Activated CD4-positive, CD25-positive, alpha-beta regulatory T cell treated with anti-CD3 and anti-CD28 coated beads, Interleukin-2, amount 50 U/mL, for 16 hours (primary cell): ENCODE results near the gene RAD9A.

Experiments
- DNase-seq: peaks from one replicate; pipeline ENCODE4 v3.0.0-alpha.2; 2020; ENCODE audit warnings: low read depth, low spot score

Gene RAD9A

DNA sequence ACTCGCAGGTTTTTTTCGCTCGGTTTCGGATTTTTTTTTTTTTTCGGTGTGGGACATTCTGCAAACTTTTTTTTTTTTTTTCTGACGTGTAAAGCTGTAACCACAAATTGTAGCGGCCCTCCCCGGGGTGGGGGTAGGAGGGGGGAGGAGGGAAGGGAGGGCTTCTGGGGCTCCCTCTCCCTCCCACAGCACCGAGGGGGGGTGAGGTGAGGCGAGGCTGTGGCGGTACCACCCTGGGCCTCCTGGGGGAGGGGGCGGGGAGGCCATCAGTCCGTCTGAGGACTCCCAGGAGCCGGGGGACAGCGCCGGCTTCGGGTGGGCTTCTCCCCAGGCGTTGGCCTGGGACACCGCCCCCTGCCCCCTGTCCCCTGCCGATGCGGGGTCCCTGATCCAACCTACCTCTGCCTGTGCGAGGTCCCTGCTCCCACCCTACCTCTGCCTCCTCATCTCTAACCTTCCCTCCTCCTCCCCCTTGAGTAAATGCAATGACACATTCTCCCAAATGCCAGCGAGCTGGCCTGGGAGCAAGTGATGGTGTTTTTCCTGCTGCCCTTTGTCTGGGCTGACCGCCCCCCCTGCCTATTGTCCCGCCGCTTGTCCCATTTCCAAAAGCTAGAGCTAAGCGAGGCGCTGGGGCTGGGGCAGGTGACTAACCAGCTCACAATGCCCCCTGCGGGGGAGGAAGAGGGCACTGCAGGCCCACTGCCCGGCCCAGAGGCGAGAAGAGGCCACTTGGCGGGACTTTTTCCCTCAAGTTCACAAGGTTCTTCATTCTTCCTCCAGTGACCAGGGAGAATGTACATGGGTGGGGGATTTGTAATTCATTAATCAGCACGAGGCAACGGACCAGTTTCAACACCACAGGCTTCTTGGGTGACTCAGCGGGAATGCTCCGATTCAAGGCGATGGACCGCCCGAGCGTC lies 17.9 kb upstream of the RAD9A start:
- peak; percentile 48 for DNase-seq

DNA sequence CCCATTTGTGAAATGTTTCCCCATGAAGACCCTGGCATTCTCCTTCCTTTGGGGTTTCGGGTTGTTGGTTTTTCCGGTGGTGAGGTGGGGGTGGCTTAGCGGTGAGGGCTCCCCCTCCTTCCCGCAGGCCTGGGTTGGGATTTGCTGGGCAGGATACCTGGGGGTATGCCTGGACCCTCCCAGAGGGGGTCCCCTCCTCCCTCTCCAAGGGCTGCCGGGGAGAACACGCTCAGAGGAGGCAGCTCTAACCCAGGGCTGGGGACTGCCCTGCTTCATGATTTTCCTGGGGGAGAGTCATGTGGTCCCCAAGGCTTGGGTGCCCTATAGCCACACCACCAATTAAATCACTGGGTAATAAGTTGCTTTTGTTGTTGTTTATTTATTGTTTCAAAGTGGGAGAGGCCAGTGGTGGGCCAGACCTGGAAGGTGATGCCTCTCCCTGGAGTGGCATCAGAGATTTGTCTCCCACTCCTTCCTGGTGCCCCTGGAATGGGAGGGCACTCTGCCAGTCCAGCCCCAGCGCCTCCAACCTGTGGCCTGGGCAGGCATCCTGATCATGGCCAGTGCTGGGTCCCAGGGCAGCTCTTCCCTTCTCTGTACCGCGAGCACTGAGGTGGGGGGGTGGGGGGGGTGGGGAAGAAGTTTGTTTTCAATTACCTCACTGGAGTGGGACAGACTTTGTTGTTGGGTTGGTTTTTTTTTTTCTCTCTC lies 17.1 kb upstream of the RAD9A start:
- DNase-seq, result no peak

- DNase-seq, result no peak
Observed at GRCh38 chr11:67375320-67376055, 16.3 kb upstream of the RAD9A start.

DNA sequence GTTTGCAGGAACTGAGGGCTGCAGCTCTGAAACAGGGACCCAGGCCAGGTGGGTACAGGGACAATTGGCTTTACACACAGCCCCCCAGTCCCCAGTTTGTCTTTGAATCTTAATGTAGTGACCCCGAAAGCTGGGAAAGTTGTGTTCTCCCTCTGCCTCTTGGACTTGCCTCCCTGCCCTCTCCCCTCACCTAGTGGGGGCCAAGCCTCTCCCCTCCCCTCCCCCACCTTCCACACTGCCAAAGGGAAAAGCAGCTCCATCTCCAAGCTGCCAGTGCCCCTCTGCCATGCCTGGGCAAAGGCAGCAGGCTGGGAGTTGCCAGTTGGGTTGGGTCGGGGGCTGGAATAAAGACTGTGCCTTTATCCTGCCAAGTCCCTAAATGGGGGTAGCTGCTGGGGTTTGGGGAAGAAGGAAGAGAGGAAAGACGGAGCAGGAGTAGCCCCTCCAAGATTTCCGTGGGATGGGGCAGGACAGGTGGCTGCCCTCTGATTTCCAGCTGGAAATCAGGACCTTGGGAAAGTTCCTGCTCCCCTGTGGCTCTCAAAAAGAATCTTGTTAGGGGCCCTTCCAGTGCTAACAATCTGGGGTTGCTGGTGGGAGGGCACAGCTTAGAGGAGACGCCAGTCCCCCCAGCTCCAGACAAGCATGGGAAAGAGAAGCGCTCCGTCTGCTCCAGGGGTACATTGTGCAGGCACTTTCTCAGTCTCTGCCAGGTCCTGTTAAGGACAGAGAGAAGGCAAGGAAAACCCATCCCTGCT lies 15.5 kb upstream of the RAD9A start:
- DNase-seq, result no peak

- no peak for DNase-seq
Observed at GRCh38 chr11:67376873-67377808, 14.6 kb upstream of the RAD9A start.

DNA sequence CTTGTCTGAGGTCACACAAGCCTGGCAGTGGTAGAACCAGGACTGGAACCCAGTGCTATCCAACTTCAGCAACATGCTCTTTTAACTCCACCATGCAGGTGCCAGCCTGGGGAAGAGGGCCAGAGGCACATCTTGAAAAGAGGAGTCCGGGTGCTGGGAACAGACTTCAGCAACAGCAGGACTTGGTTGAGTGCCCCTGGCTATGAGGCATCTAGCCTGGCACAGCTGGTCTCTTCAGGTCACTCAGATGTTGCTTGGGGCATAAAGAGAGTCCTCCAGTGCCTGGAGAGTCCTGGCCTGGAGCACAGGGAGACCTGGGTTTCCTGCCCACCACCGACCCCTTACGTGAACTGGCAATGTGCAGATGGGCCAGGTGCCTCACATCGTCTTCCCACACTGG lies 13.2 kb upstream of the RAD9A start:
- DNase-seq, result no peak

DNA sequence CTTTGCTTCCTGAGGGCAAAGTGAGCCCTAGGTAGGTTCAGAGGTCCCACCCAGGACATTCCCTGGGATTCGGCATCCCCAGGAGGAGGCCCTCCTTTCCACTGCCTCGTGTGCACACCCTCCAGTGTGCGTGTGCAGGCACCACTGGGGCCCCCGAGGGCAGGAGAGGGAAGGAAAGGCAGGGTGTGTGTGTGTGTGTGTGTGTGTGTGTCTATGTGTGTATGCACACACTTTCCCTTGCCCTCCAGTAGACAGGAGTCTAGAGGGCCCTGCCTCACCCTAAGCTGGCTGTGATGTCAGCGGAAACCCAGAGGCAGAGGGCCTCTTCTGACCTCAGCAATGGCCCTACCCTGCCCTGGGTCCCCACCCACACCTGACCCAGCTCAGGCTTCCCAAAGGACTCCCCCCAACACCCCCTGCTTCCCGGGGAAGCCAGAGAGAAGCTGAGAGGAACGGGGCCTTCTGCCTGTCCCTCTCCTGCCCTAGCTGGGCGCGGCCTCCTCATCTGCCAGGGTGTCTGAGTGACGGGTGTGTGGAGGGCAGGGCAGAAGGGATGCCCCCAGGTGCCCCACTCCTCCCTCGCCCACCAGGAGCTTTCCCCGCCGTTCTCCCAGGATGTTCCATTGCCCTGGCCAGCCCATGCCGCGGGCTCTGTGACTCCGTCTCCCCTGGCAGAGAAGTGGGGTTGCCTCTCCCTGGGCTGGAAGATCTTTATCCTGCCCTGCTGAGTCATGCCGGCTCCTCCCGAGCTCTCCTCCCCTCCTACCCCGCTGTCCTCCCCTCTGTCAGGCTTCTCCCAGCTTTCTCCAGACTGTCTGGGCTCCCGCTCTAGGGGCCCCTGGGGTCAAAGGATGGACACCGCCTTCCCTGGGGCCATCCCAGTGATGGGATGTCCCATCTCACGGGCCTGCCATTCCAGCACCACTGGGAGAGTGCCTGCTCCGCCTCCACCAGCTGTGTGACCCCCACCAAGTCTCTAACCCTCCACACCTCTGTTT lies 12.4 kb upstream of the RAD9A start:
- no peak for DNase-seq

DNA sequence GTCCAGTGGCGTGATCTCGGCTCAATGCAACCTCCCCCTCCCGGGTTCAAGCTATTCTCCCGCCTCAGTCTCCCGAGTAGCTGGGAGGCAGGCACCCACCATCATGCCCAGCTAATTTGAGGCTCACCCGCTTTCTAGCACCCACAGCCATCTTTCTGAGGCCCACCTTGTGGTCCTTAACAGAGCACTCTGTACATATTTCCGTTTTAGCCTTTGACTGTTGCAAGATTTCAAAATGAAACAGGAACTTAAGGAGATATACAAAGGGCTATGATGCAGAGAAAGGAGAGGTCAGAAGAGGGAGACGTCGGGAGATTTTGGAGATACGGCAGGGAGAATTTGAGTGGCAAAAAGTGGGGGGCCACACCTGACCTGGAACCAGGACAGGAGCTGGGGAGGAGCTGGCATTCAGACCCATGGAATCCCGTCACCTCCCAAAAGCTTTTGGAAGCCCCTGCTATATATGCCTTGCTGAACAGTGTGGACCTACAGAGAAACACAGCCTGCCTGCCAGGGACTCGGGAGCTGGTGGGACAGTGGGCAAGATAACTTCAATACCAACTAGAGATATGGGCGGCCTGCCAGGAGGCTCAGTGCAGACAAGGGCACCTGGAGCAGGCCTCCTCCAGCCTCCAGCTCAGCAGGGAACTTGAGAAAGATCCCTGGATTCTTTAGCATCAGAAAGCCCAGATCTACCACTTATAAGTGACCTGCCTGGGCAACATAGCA lies 10.4 kb upstream of the RAD9A start:
- no peak for DNase-seq

DNA sequence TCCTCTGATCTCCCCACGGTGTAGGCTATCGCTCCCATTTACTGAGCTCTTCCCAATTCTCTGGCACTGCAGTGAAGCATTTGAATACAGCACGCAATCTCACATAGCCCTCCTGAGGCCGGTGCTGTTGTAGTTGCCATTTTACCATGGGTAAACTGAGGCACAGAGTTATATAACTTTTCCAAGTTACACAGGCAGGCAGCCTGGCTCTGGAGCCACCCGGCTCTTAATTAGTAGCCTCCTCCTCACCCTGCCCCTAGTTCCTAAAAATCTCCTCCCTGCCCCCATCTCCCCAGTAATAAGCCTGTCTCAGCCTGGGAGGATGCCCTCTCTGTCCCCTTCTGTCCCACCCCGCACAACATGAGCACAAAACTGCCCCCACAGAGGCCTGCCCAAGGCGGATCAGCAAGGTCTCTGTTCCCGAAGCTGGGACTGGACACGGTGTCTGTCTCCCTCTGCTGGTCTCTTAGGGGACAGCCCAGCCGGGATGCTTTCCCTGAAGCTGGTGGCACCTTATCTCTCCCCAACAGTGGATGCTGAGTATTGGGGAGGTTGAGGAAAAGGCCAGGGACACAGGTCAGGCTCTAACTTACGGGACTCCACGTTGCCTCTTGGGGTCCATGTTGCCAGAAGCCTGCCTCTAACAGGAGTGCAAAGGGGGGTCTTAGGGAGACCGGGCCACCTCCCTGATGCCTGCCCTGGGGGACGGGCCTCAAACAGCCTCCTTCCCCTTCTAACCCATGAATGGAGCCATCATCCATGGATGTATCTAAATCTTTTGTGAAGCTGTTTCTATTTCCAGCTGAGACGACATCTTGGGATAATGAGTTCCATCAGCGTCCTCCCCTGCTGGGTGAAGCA lies 9.3 kb upstream of the RAD9A start:
- peak; percentile 70 for DNase-seq

GRCh38 chr11:67384851-67385366 lies 6.9 kb upstream of the RAD9A start:
- DNase-seq, result no peak

- no peak for DNase-seq
Observed at GRCh38 chr11:67387069-67387468, 4.7 kb upstream of the RAD9A start.

DNA sequence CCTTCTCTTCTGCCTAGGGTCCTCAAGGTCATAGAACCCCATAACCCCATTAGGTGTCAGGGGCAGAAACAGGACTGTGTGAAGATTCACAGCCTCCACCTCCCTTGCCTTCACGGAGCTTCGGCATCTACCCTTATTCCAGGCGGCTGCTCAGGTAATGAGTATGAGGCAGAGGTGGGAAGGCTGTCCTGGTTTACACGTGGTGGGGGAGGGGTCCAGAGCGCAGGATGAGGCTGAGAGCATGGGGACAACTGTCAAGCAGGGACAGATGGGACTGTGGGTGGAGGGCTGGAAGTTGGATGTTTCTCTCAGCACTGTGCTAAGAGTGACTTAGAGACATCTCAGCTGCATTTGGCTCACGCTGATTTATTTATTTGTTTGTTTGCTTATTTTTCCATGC lies 4.3 kb upstream of the RAD9A start:
- no peak for DNase-seq

GRCh38 chr11:67389477-67389876 lies 2.3 kb upstream of the RAD9A start:
- DNase-seq, result no peak

DNA sequence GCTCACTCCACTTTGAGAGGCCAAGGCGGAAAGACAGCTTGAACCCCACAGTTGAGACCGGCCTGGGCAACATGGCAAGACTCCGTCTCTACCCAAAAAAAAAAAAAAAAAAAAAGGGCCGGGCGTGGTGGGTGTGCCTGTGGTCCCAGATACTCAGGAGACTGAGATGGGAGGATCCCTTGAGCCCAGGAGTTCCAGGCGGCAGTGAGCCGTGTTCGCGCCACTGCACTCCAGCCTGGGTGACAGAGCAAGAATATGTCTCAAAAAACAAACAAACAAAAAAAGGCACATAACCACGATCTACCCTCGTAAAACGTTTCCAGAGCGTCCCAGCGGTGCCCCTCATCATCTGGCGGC lies 861 bp upstream of the RAD9A start:
- no peak for DNase-seq

DNA sequence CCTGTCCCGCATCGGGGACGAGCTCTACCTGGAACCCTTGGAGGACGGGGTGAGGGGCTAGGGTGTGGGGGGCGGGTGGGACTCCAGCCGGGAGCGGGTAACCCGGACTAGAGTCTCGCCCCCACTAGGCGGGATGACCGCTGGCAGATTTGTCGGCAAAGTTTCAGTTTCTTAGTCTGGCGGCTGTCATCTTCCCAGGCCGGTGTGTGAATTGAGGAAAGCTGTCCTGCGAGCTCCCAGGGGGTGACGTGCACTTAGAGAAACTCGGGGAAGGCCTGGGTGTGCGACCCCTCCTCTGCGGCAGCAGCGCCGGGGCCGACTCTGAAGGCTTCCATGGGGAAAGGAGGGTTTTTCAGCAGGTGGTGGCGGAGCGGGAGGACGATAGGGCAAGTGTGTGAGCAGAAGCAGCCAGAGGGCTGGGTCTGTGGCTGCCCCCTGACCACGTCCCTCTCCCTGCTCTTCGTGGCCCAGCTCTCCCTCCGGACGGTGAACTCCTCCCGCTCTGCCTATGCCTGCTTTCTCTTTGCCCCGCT lies 463 bp downstream of the RAD9A start:
- no peak for DNase-seq

GRCh38 chr11:67393437-67393836 lies 1.7 kb downstream of the RAD9A start:
- DNase-seq, result no peak

DNA sequence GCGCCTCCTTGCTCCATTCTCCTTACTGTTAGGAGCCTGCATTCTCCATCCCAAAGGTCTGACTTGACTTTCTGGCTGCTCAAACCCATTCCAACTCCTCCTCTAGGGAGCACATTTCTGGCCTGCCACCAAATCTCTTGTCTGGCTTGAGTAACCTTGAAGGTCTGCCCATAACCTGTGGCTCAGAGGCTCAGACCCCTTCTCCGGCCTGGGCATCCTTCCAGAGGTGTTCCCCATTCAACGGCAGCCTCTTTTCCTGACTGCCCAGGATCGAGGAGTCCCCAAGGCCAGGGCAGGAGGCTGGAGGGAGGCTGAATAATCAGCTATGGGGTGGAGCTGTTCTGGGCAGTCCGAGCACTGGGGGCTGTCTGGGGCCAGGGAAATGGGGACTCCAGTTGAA lies 2.2 kb downstream of the RAD9A start:
- no peak for DNase-seq
